ENCODE data around the gene PRR12.

DNA sequence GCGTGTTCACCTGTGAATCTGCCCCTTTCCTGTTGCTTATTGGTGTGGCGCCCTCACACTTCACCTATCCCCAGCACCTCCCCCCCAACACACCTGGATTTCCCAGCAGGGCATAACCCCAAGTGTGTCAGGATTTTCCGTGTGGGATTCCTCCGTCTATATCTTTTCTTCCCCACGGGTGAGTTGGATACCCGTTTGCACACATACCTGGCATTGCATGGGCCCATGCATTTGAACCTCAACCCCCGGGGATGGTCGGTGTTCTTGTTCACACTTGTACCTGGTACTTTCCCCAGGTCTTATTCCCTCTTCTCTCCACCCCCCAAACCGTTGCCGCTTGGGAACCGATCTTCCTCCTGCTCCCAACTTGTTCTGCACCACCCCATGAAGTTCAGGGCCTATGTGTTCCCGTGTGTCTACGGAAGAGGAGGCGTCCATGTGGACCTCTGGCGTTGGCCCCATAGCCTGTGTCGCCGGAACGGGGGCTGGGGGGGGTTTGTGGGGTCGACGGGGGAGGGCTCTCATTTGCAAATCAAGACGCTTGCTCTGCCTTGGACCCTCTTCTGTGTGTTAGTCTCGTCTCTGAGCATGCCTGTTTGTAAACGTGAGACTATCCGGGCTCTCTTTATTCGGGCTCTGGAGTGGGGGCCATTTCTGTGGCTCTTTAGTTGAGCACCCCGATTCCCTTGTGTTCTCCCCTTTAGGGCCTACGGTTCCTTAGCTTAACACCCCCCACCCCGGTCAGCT is 1.7 kb downstream of the PRR12 start:
- TF ChIP-seq POLR2AphosphoS5 (IDR thresholded peaks at IDR 0.05; ENCODE audit: insufficient read depth in 1 of 2, low read depth in 1 of 2): no peak
- no peak for TF ChIP-seq POLR2A (IDR thresholded peaks at IDR 0.05)
- TF ChIP-seq, protein P1, sequence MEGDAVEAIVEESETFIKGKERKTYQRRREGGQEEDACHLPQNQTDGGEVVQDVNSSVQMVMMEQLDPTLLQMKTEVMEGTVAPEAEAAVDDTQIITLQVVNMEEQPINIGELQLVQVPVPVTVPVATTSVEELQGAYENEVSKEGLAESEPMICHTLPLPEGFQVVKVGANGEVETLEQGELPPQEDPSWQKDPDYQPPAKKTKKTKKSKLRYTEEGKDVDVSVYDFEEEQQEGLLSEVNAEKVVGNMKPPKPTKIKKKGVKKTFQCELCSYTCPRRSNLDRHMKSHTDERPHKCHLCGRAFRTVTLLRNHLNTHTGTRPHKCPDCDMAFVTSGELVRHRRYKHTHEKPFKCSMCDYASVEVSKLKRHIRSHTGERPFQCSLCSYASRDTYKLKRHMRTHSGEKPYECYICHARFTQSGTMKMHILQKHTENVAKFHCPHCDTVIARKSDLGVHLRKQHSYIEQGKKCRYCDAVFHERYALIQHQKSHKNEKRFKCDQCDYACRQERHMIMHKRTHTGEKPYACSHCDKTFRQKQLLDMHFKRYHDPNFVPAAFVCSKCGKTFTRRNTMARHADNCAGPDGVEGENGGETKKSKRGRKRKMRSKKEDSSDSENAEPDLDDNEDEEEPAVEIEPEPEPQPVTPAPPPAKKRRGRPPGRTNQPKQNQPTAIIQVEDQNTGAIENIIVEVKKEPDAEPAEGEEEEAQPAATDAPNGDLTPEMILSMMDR (IDR thresholded peaks at IDR 0.05): no peak

Data from vagina (tissue), 2 donors.